Trophoblast cell (in vitro differentiated cells and primary cell): ENCODE data around the gene LDLRAD1.

ENCODE experiments used
- DNase-seq, 2 donors: peaks; one replicate each; pipeline ENCODE4 v3.0.0-alpha.2; 2016
- H2AFZ ChIP-seq: 2 replicates; pipeline ENCODE4 v1.6.1; 2013; ENCODE audit warnings: low read length, moderate library complexity, mild to moderate bottlenecking; ENCODE audit not compliant: insufficient read depth, poor library complexity
- H2AK5ac ChIP-seq: 2 replicates; pipeline ENCODE4 v1.6.1; 2013; ENCODE audit warnings: mild to moderate bottlenecking, low read length
- H2BK120ac ChIP-seq: 2 replicates; pipeline ENCODE4 v1.6.1; 2013; ENCODE audit warnings: low read length, mild to moderate bottlenecking, moderate library complexity; ENCODE audit not compliant: insufficient read depth, poor library complexity
- H2BK12ac ChIP-seq: 2 replicates; pipeline ENCODE4 v1.6.1; 2013; ENCODE audit warnings: mild to moderate bottlenecking, low read length, moderate library complexity
- H2BK5ac ChIP-seq: 2 replicates; pipeline ENCODE4 v1.6.1; 2013; ENCODE audit warnings: low read length, low read depth, moderate library complexity, mild to moderate bottlenecking; ENCODE audit not compliant: poor library complexity
- H3K14ac ChIP-seq: 2 replicates; pipeline ENCODE4 v1.6.1; 2013; ENCODE audit warnings: mild to moderate bottlenecking, low read length
- H3K18ac ChIP-seq: 2 replicates; pipeline ENCODE4 v1.6.1; 2013; ENCODE audit warnings: mild to moderate bottlenecking, low read length
- H3K23ac ChIP-seq: 2 replicates; pipeline ENCODE4 v1.6.1; 2013; ENCODE audit warnings: low read length
- H3K27ac ChIP-seq: 2 replicates; pipeline ENCODE4 v1.5.1; 2013; ENCODE audit warnings: low read depth, mild to moderate bottlenecking, inconsistent platforms, low read length, moderate library complexity
- H3K27me3 ChIP-seq: 2 replicates; pipeline ENCODE4 v1.6.1; 2013; ENCODE audit warnings: inconsistent platforms, mild to moderate bottlenecking, low read length, moderate library complexity; ENCODE audit not compliant: insufficient read depth
- H3K36me3 ChIP-seq, 2 experiments: 1 replicate in 1 of 2; 2 replicates in 1 of 2; pipeline ENCODE4 v1.6.1; 2013; ENCODE audit warnings: low read length in 2 of 2, mild to moderate bottlenecking in 2 of 2, moderate library complexity in 1 of 2; ENCODE audit not compliant: insufficient read depth in 2 of 2, control insufficient read depth in 1 of 2
- H3K4ac ChIP-seq: 2 replicates; pipeline ENCODE4 v1.6.1; 2013; ENCODE audit warnings: low read depth, mild to moderate bottlenecking, low read length, moderate library complexity
- H3K4me1 ChIP-seq, 2 experiments: 1 replicate in 1 of 2; 2 replicates in 1 of 2; pipeline ENCODE4 v1.6.1; 2013; ENCODE audit warnings: low read length in 2 of 2, mild to moderate bottlenecking in 2 of 2, moderate library complexity in 1 of 2; ENCODE audit not compliant: insufficient read depth in 2 of 2, control insufficient read depth in 1 of 2
- H3K4me2 ChIP-seq: 2 replicates; pipeline ENCODE4 v1.6.1; 2013; ENCODE audit warnings: inconsistent platforms, mild to moderate bottlenecking, low read length, moderate library complexity
- H3K4me3 ChIP-seq: 2 replicates; pipeline ENCODE4 v1.5.1; 2013; ENCODE audit warnings: mild to moderate bottlenecking, low read depth, low read length, inconsistent platforms
- H3K79me1 ChIP-seq: one replicate; pipeline ENCODE4 v1.6.1; 2013; ENCODE audit warnings: low read length
- H3K79me2 ChIP-seq: 2 replicates; pipeline ENCODE4 v1.6.1; 2013; ENCODE audit warnings: low read length, mild to moderate bottlenecking; ENCODE audit not compliant: control insufficient read depth, insufficient read depth, poor library complexity
- H3K9ac ChIP-seq: 2 replicates; pipeline ENCODE4 v1.6.1; 2013; ENCODE audit warnings: mild to moderate bottlenecking, low read length
- H3K9me3 ChIP-seq: 2 replicates; pipeline ENCODE4 v1.6.1; 2013; ENCODE audit warnings: low read depth, mild to moderate bottlenecking, control low read depth, inconsistent platforms, low read length; ENCODE audit not compliant: insufficient read depth
- H4K12ac ChIP-seq: 2 replicates; pipeline ENCODE4 v1.6.1; 2013; ENCODE audit warnings: low read depth, mild to moderate bottlenecking, low read length, moderate library complexity
- H4K8ac ChIP-seq: 2 replicates; pipeline ENCODE4 v1.6.1; 2013; ENCODE audit warnings: low read depth, mild to moderate bottlenecking, low read length, moderate library complexity
- H4K91ac ChIP-seq: one replicate; pipeline ENCODE4 v1.6.1; 2013; ENCODE audit warnings: low read depth, mild to moderate bottlenecking, low read length, moderate library complexity

Gene LDLRAD1

GRCh38 chr1:53959664-53960250 lies 58.2 kb downstream of the LDLRAD1 start:
- Histone ChIP-seq H3K36me3 (peaks cover 9 to 36% of the 10 kb centered on the region in 2 experiments), H4K91ac (no peak overlapping the region), H4K8ac (no peak overlapping the region), H3K27me3 (no peaks in the 10 kb centered on the region), H2BK5ac (no peak overlapping the region), H2BK12ac (no peak overlapping the region), H4K12ac (no peak overlapping the region), H3K23ac (no peak overlapping the region), H2AFZ (no peak overlapping the region), H3K9ac (no peak overlapping the region), H3K79me2 (no peaks in the 10 kb centered on the region), H3K9me3 (no peaks in the 10 kb centered on the region), H2BK120ac (no peak overlapping the region), H3K4ac (no peak overlapping the region), H3K4me3 (no peak overlapping the region), H3K18ac (no peak overlapping the region), H3K27ac (no peak overlapping the region), H3K14ac (no peak overlapping the region), H3K79me1 (no peaks in the 10 kb centered on the region), H2AK5ac (no peak overlapping the region), H3K4me2 (no peak overlapping the region), H3K4me1 (peaks cover 0 to 7% of the 10 kb centered on the region in 2 experiments)
- DNase-seq, result peak in 1 of 2 donors; percentile 63
